Stimulated activated CD8-positive, alpha-beta memory T cell treated with anti-CD3 and anti-CD28 coated beads, Interleukin-15, amount 100 ng/mL, for 1 hour (primary cell): ENCODE data around the gene GMDS.

ENCODE experiments used
- DNase-seq: peaks from one replicate; pipeline ENCODE4 v3.0.0-alpha.2; 2020; ENCODE audit warnings: low read depth

The GMDS gene

GRCh38 chr6:2240961-2241360 is 4.4 kb downstream of the GMDS start:
- no peak for DNase-seq

- DNase-seq, result no peak
Measured at GRCh38 chr6:2237001-2237400, 8.4 kb downstream of the GMDS start.

- DNase-seq, result no peak
Measured at GRCh38 chr6:2235777-2236495, 9.5 kb downstream of the GMDS start.

GRCh38 chr6:2232445-2232844 is 13.0 kb downstream of the GMDS start:
- no peak for DNase-seq

- DNase-seq, result no peak
Measured at GRCh38 chr6:2231438-2231837, 14.0 kb downstream of the GMDS start.

- DNase-seq, result no peak
Measured at GRCh38 chr6:2230659-2231277, 14.6 kb downstream of the GMDS start.

GRCh38 chr6:2229742-2230141 is 15.7 kb downstream of the GMDS start:
- DNase-seq, result no peak

GRCh38 chr6:2229039-2229438 is 16.4 kb downstream of the GMDS start:
- no peak for DNase-seq

GRCh38 chr6:2228392-2228791 is 17.0 kb downstream of the GMDS start:
- no peak for DNase-seq

GRCh38 chr6:2226775-2227174 is 18.6 kb downstream of the GMDS start:
- no peak for DNase-seq

GRCh38 chr6:2225422-2226392 is 19.7 kb downstream of the GMDS start:
- DNase-seq, result no peak

GRCh38 chr6:2224847-2225382 is 20.5 kb downstream of the GMDS start:
- DNase-seq, result no peak

- no peak for DNase-seq
Measured at GRCh38 chr6:2222275-2222842, 23.0 kb downstream of the GMDS start.

- no peak for DNase-seq
Measured at GRCh38 chr6:2221726-2222274, 23.6 kb downstream of the GMDS start.

GRCh38 chr6:2220154-2220553 is 25.3 kb downstream of the GMDS start:
- no peak for DNase-seq

- no peak for DNase-seq
Measured at GRCh38 chr6:2218866-2219265, 26.5 kb downstream of the GMDS start.

- no peak for DNase-seq
Measured at GRCh38 chr6:2216794-2217383, 28.5 kb downstream of the GMDS start.

GRCh38 chr6:2215342-2215741 is 30.1 kb downstream of the GMDS start:
- DNase-seq, result no peak

GRCh38 chr6:2213086-2213485 is 32.3 kb downstream of the GMDS start:
- DNase-seq, result no peak

- no peak for DNase-seq
Measured at GRCh38 chr6:2209226-2209809, 36.1 kb downstream of the GMDS start.

GRCh38 chr6:2208468-2208867 is 36.9 kb downstream of the GMDS start:
- DNase-seq, result no peak
